GM12864 (cell line): ENCODE results near the gene DCAF15.

ENCODE experiments used
- DNase-seq: peaks from one replicate; pipeline ENCODE4 v3.0.0-alpha.2; 2011; ENCODE audit warnings: low read depth
- H3K4me3 ChIP-seq: 2 replicates; pipeline ENCODE4 v1.5.1; 2011; ENCODE audit warnings: mild to moderate bottlenecking, low read depth, low read length, control low read depth
- TF ChIP-seq, protein P1 (sequence below): IDR thresholded peaks from 2 replicates; pipeline ENCODE4 v1.5.1; 2011; ENCODE audit warnings: low read depth, mild to moderate bottlenecking, moderate library complexity, low read length, control low read depth, inconsistent platforms; ENCODE audit errors: missing control alignments

DCAF15 gene

GRCh38 chr19:13930402-13930801, 21.9 kb upstream of the DCAF15 start:
- TF ChIP-seq, protein P1, sequence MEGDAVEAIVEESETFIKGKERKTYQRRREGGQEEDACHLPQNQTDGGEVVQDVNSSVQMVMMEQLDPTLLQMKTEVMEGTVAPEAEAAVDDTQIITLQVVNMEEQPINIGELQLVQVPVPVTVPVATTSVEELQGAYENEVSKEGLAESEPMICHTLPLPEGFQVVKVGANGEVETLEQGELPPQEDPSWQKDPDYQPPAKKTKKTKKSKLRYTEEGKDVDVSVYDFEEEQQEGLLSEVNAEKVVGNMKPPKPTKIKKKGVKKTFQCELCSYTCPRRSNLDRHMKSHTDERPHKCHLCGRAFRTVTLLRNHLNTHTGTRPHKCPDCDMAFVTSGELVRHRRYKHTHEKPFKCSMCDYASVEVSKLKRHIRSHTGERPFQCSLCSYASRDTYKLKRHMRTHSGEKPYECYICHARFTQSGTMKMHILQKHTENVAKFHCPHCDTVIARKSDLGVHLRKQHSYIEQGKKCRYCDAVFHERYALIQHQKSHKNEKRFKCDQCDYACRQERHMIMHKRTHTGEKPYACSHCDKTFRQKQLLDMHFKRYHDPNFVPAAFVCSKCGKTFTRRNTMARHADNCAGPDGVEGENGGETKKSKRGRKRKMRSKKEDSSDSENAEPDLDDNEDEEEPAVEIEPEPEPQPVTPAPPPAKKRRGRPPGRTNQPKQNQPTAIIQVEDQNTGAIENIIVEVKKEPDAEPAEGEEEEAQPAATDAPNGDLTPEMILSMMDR, result no peak
- no peak for DNase-seq
- H3K4me3 ChIP-seq, result no peak overlapping the region

GRCh38 chr19:13931391-13932148, 20.7 kb upstream of the DCAF15 start:
- no peak for DNase-seq
- H3K4me3 ChIP-seq, result no peak overlapping the region
- TF ChIP-seq, protein P1, result no peak

DNA sequence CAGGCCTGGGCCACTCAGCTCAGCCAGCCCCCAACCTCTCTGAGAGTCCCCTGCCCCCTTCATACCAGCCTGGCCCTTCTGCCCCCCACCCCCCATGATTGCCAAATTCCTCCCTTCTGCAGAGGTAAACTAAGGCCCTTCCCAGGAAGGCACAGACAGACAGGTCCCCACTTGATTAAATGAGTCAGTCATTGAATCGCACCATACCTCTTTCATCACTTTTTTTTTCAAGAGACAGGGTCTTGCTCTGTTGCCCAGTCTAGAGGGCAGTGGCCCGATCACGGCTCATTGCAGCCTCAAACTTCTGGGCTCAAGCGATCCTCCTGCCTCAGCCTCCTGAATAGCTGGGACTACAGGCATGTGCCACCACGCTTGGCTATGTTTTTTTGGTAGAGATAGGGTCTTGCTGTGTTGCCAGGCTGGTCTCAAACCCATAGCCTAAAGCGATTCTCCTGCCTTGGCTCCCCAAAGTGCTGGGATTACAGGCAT, 20.1 kb upstream of the DCAF15 start:
- TF ChIP-seq, protein P1, result no peak
- DNase-seq, result no peak
- no peak overlapping the region for H3K4me3 ChIP-seq

DNA sequence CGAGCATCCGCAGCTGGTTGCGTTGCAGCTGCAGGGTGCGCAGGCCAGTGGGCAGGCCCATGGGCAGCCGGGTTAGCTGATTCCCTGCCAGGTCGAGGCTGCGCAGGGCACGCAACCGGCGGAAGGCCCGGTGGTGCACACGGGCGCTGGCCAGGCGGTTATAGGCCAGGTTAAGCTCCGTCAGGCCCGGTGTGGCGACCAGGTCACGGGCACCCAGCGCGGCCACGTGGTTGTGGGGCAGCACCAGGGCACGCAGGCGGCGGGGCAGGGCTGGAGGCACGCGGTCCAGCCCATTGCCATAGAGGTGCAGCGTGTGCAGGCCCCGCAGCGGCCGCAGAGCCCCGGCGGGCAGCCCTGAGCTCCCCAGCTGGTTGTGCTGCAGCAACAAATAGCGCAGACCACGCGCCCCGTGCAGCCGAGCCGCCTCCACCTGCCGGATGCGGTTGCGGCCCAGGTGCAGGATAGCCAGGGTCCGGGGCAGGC, 19.4 kb upstream of the DCAF15 start:
- no peak for DNase-seq
- H3K4me3 ChIP-seq, result no peak overlapping the region
- TF ChIP-seq, protein P1, result no peak

DNA sequence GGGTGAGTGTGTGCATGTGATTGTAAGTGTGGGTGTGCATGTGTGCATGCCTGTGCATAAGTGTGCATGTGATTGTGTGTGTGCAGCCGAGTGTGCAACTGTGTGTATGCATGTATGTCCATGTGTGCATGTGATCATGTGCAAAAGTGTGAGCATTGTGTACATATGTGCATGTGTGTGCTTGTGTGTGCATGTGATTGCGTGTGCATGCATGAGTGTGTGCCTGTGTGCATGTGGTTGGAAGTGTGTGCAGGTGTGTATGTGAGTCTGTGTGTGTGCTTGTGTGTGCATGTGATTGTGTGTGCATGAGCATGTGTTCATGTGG, 17.6 kb upstream of the DCAF15 start:
- H3K4me3 ChIP-seq, result no peak overlapping the region
- DNase-seq, result no peak
- TF ChIP-seq, protein P1, result no peak

DNA sequence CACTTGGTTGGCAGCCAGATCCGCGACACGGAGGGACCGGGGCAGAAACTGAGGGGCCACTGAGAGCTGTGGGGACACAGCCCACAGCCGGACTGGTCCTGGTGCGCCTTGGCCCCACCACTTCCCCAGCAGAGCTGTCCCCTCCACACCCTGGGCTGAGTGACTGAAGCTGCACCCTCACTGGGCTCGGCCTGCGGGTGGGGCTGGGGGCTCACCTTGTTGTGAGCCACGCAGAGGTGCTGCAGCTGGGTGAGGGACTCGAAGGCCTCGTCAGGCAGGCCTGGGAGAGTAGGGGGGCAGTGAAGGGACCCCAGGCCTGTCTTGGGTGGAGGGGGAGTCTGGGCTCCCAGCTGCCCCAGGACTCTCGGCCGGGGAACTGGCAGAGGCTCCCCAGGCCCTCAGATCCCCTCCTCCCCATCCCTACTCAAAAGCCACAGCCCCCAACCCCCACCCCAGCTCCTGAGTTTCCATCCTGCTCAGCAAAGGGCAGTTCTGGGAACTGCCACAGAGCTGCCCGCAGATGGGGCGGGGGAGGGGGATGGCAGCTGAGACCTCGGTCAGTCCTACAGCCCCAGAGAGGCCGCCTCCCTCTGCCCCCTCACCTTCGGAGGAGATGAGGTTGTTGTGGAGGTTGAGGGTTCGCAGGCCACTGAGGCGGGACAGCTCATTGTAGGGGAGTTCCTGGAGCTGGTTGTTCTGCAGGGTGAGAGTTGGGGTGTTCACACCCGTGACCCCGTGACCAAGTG, 16.4 kb upstream of the DCAF15 start:
- TF ChIP-seq, protein P1, result no peak
- no peak overlapping the region for H3K4me3 ChIP-seq
- no peak for DNase-seq
